GM12878 (cell line): ENCODE measurements around the gene CADM2.

ENCODE experiments used
- CHD4 ChIP-seq: fragments of 200-600 bp; sonication (generic); IDR thresholded peaks from 2 replicates; pipeline ENCODE4 v1.6.1; 2016; ENCODE audit warnings: mild to moderate bottlenecking
- CUX1 ChIP-seq: IDR thresholded peaks from 2 replicates; pipeline ENCODE4 v1.6.1; 2012; ENCODE audit warnings: improper control_type of control experiment, low read depth, low read length; ENCODE audit not compliant: insufficient replicate concordance
- E2F4 ChIP-seq: IDR thresholded peaks from 2 replicates; pipeline ENCODE4 v1.6.1; 2012; ENCODE audit warnings: low read depth, low read length, improper control_type of control experiment
- EP300 ChIP-seq, 2 experiments: fragments of 150-350 bp in 1 of 2; IDR thresholded peaks; 2 replicates each; pipeline ENCODE4 v1.6.1; 2011 to 2012; ENCODE audit warnings: low read depth in 2 of 2, low read length in 2 of 2, borderline replicate concordance in 1 of 2, improper control_type of control experiment in 1 of 2, inconsistent platforms in 1 of 2; ENCODE audit not compliant: control insufficient read depth in 1 of 2
- NFXL1 ChIP-seq: fragments of 450-650 bp; IDR thresholded peaks from 2 replicates; pipeline ENCODE4 v1.6.1; 2017; ENCODE audit warnings: antibody characterized with exemption, mild to moderate bottlenecking, borderline replicate concordance
- SIN3A ChIP-seq: IDR thresholded peaks from 2 replicates; pipeline ENCODE4 v1.6.1; 2012; ENCODE audit warnings: low read depth, low read length, improper control_type of control experiment
- TCF12 ChIP-seq: IDR thresholded peaks from 2 replicates; pipeline ENCODE4 v1.6.1; 2011; ENCODE audit warnings: low read depth, mild to moderate bottlenecking, low read length
- TF ChIP-seq, protein P1 (sequence below): fragments of 450-650 bp; IDR thresholded peaks from 2 replicates; pipeline ENCODE4 v1.6.1; 2014; ENCODE audit warnings: mild to moderate bottlenecking

DNA sequence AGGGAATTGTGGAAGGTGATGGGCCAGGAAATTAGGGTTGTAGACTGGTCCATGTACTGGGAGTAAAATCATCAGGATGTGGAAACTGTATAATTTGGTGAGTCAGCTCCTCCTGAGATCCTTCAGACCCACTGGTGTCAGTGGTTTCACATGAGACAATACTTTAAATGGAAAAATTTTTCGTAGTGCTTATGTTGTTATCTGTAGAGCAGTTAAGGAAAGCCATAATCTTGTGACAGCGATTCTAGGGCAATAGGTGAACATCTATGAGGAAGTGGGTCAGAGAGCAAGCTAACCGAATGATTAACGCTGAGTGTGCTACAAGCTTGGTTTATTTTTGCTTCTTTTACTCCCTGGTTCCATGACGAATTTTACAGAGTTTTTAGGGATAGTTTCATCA, 200.6 kb downstream of the CADM2 start:
- TF ChIP-seq EP300 (IDR thresholded peaks at IDR 0.05; ENCODE audit: borderline replicate concordance in 1 of 2, control insufficient read depth in 1 of 2, low read depth in 2 of 2, low read length in 2 of 2): no peak
- no peak for TF ChIP-seq TCF12
- no peak for TF ChIP-seq NFXL1
- no peak for TF ChIP-seq SIN3A
- TF ChIP-seq, protein P1, sequence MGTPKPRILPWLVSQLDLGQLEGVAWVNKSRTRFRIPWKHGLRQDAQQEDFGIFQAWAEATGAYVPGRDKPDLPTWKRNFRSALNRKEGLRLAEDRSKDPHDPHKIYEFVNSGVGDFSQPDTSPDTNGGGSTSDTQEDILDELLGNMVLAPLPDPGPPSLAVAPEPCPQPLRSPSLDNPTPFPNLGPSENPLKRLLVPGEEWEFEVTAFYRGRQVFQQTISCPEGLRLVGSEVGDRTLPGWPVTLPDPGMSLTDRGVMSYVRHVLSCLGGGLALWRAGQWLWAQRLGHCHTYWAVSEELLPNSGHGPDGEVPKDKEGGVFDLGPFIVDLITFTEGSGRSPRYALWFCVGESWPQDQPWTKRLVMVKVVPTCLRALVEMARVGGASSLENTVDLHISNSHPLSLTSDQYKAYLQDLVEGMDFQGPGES: no peak
- no peak for TF ChIP-seq CHD4
- TF ChIP-seq E2F4: no peak
- TF ChIP-seq CUX1: no peak
